ENCODE results near the gene LLPH. TPM values are rescaled to one million over a fixed set of nuclear protein-coding genes. Genes with fewer than 3 reads are reported as not detected.
"Not testable (repeated sequence)": the region's sequence is repeated elsewhere in the genome, so short reads cannot be mapped to it uniquely, and the experiment has no call there.

Gene LLPH
- polyA plus RNA-seq (2013, experiment 1 of 2; ENCODE audit: insufficient read length), result 36.4 TPM
- polyA plus RNA-seq (2013, experiment 2 of 2; ENCODE audit: insufficient read length), result 36.6 TPM

GRCh38 chr12:66130267-66131066 lies at the start of gene LLPH:
Gene LLPH, minus strand, starts transcription at chr12:66130750. Its CDS starts 1,644 bp downstream, at chr12:66129106.
- peak; percentile 87 for DNase-seq

GRCh38 chr12:66176105-66176900 lies 45.8 kb upstream of the LLPH start:
- no peak for DNase-seq

- not testable (repeated sequence) for DNase-seq
These were observed 44.1 kb upstream of the LLPH start for GRCh38 chr12:66174391-66175325.

- no peak for DNase-seq
These were observed 40.1 kb upstream of the LLPH start for GRCh38 chr12:66170606-66171005.

GRCh38 chr12:66169221-66170170 lies 38.9 kb upstream of the LLPH start, which contains the start of gene TMBIM4:
Gene TMBIM4, minus strand, starts transcription at chr12:66169996. Its CDS starts 45 bp downstream, at chr12:66169951.
- peak; percentile 94 for DNase-seq

- no peak for DNase-seq
These were observed 37.9 kb upstream of the LLPH start for GRCh38 chr12:66168410-66168809.

- DNase-seq, result no peak
These were observed 36.0 kb upstream of the LLPH start for GRCh38 chr12:66166561-66166960.

- no peak for DNase-seq
These were observed 34.6 kb upstream of the LLPH start for GRCh38 chr12:66165141-66165540.

- DNase-seq, result peak; percentile 20
These were observed 33.8 kb upstream of the LLPH start for GRCh38 chr12:66164349-66164821.

- no peak for DNase-seq
These were observed 32.7 kb upstream of the LLPH start for GRCh38 chr12:66163289-66163688.

- DNase-seq, result no peak
These were observed 32.2 kb upstream of the LLPH start for GRCh38 chr12:66162701-66163100.

GRCh38 chr12:66160704-66161103 lies 30.2 kb upstream of the LLPH start:
- DNase-seq, result no peak

- DNase-seq, result no peak
These were observed 28.6 kb upstream of the LLPH start for GRCh38 chr12:66159123-66159522.

GRCh38 chr12:66156654-66157053 lies 26.1 kb upstream of the LLPH start:
- no peak for DNase-seq

GRCh38 chr12:66154776-66155175 lies 24.2 kb upstream of the LLPH start:
- DNase-seq, result no peak

GRCh38 chr12:66152732-66153131 lies 22.2 kb upstream of the LLPH start:
- peak; percentile 36 for DNase-seq

- no peak for DNase-seq
These were observed 19.3 kb upstream of the LLPH start for GRCh38 chr12:66149702-66150398.

GRCh38 chr12:66144791-66145754 lies 14.5 kb upstream of the LLPH start:
- DNase-seq, result peak; percentile 64

- no peak for DNase-seq
These were observed 13.3 kb upstream of the LLPH start for GRCh38 chr12:66143868-66144267.
